Testis (tissue), 3 donors: ENCODE data around the gene ARID1B. TPM values are rescaled to one million over a fixed set of nuclear protein-coding genes. Genes with fewer than 3 reads are reported as not detected.
A peak's percentile ranks its signal among the peaks of the same experiment; 100 is the strongest.

Source experiments
- DNase-seq: peaks from one replicate; pipeline ENCODE4 v3.0.0-alpha.2; 2019
- H3K27ac ChIP-seq, 2 donors: fragments of 200-600 bp; sonication (generic); one replicate each; pipeline ENCODE4 v1.5.1; 2019
- H3K27me3 ChIP-seq: fragments of 200-600 bp; sonication (generic); one replicate; pipeline ENCODE4 v1.5.1; 2019
- H3K36me3 ChIP-seq: fragments of 200-600 bp; sonication (generic); one replicate; pipeline ENCODE4 v1.5.1; 2017; ENCODE audit warnings: low read depth; ENCODE audit errors: missing control alignments
- H3K4me1 ChIP-seq: fragments of 200-600 bp; sonication (generic); one replicate; pipeline ENCODE4 v1.5.1; 2019
- H3K4me3 ChIP-seq, 2 donors: fragments of 200-600 bp; sonication (generic); one replicate each; pipeline ENCODE4 v1.5.1; 2017 to 2019
- H3K9me3 ChIP-seq: fragments of 200-600 bp; sonication (generic); one replicate; pipeline ENCODE4 v1.5.1; 2017
- POLR2A ChIP-seq: fragments of 450-650 bp; IDR thresholded peaks from one replicate; pipeline ENCODE4 v1.6.1; 2017; ENCODE audit warnings: antibody characterized with exemption, mild to moderate bottlenecking, moderate library complexity
- WGBS, 2 donors: methylation state at CpG; one replicate each; pipeline ENCODE4 v1.1.5; 2018; 5-methylcytosine and 5-hydroxymethylcytosine counted together
- intact Hi-C: fragments of 100-400 bp; cut with DNase I; formaldehyde crosslinking; loops from one replicate; pipeline ENCODE4 v1.15.1; 2023; ENCODE audit warnings: low total_unique reads
- polyA plus RNA-seq: library from polyadenylated mRNA; stranded (reverse); fragments of 350-450 nt; fragmentation: Illumina TruSeq; extraction: RNeasy Lipid Tissue Mini Kit (QIAGEN cat#74804); gene quantifications from one replicate; pipeline ENCODE4 v1.2.3, GENCODE V29; 2014; ENCODE audit warnings: low read depth, low replicate concordance; ENCODE audit not compliant: insufficient read depth
- total RNA-seq, 2 donors: library from RNA; depleted of rRNA; stranded (reverse); fragments of >200 nt; gene quantifications; one replicate each; pipeline ENCODE4 v1.2.3, GENCODE V29; 2016
- TF ChIP-seq, protein P1 (sequence below), 3 experiments: fragments of 450-650 bp in 2 of 3; fragments of 200-600 bp in 1 of 3; sonication (generic) in 1 of 3; IDR thresholded peaks; one replicate each; pipeline ENCODE4 v1.5.1; 2016 to 2019; ENCODE audit warnings: antibody characterized with exemption in 3 of 3, mild to moderate bottlenecking in 2 of 3, moderate library complexity in 1 of 3

The ARID1B gene
- total and polyA plus RNA-seq, 3 donors from 2014 or later: 26.2 to 126 (median 103) TPM

DNA sequence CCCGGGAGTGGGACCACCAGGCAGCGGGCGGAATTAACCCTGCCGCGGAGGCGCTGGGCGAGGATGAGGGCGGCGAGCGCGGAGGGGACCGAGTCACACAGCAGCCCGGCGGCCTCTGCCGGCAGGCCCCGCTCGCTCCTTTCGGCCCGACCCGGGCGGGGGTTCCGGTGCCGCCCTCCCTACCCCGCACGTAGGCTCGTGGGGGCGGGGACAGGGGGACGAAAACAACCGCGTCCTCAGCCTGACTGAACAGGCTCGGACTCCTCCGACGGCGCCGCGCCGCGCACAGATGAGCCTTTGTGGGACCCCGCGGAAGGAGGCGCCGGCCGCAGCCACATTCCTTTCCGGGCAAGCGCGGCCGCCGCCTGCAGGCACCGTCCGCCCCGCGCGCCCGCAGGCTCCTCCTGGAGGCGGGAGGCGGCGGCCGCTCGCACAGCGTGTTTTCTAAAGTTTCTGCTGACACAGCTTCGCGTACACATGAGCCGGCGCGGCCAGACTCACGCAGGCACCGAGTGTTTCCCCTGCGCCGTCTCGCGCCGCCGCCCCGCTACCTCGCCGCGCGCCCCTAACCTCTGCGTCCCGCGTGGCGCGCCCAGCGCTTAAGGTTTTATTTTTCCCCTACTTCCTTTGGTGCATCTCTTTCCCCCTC lies 244.3 kb downstream of the ARID1B start:
- Histone ChIP-seq H3K4me3 (peak overlapping the region; percentile 77 to 87), H3K9me3 (no peaks in the 10 kb centered on the region), H3K4me1 (peaks cover 11% of the 10 kb centered on the region), H3K27me3 (no peaks in the 10 kb centered on the region), H3K36me3 (no peaks in the 10 kb centered on the region), H3K27ac (peak overlapping the region; percentile 98 to 99)
- WGBS, 2 donors: 0% methylated on average over 20 to 70 of the region's 84 CpGs
- DNase-seq: peak; percentile 91
- intact Hi-C loops: loop anchor here (10.0 kb wide), 1 partner anchor 247 kb away; the partner anchor contains the start of gene ARID1B
- TF ChIP-seq POLR2A: peak; percentile 73
- TF ChIP-seq, protein P1, sequence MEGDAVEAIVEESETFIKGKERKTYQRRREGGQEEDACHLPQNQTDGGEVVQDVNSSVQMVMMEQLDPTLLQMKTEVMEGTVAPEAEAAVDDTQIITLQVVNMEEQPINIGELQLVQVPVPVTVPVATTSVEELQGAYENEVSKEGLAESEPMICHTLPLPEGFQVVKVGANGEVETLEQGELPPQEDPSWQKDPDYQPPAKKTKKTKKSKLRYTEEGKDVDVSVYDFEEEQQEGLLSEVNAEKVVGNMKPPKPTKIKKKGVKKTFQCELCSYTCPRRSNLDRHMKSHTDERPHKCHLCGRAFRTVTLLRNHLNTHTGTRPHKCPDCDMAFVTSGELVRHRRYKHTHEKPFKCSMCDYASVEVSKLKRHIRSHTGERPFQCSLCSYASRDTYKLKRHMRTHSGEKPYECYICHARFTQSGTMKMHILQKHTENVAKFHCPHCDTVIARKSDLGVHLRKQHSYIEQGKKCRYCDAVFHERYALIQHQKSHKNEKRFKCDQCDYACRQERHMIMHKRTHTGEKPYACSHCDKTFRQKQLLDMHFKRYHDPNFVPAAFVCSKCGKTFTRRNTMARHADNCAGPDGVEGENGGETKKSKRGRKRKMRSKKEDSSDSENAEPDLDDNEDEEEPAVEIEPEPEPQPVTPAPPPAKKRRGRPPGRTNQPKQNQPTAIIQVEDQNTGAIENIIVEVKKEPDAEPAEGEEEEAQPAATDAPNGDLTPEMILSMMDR (IDR thresholded peaks at IDR 0.05): peak; percentile 2 to 39 (median 17)

DNA sequence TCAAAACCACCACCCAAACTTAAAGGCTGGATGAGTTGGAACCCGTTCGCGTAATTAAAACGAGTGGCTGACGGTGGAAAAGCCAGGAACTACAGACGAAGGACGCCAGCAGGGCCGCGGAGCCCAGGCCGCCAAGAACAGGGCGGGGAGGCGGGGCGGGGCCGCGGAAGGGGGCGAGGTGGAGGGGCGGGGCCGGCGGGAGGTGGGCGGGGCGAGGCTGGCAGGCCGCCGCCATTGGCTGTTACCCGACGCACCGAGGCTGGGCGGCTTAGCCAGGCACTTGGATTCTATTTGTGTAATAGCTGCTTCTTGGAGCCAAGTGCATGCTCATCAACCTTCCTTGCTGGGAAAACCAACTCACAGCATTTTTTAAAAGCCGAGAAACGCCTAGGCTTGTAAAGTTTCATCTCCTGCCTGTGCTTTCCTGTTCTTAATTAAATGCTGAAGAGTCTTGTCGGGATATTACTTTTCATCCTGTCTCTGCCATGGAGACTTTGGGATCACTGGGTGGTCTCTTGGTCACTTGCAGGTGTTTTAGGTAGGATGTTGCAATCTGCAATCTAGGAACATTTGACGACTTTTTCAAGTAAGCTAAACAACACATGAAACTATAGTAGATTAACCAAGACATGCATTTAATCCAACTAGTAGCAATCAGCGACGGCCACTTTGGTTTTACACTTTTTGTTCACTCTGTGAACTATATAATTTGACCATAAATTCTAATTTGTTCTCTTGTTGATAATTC lies 245.0 kb downstream of the ARID1B start:
- Histone ChIP-seq H3K27me3 (no peaks in the 10 kb centered on the region), H3K4me1 (peaks cover 11% of the 10 kb centered on the region), H3K9me3 (no peaks in the 10 kb centered on the region), H3K36me3 (no peaks in the 10 kb centered on the region), H3K4me3 (peak overlapping the region; percentile 77 to 87), H3K27ac (peak overlapping the region; percentile 98 to 99)
- TF ChIP-seq, protein P1 (IDR thresholded peaks at IDR 0.05): no peak
- TF ChIP-seq POLR2A: no peak
- 2 to 3% methylated on average over 17 to 28 of the region's 33 CpGs for WGBS, 2 donors
- peak; percentile 94 for DNase-seq
- intact Hi-C loops: loop anchor here (10.0 kb wide), 1 partner anchor 247 kb away; the partner anchor contains the start of gene ARID1B

- H3K4me3 ChIP-seq: no peak overlapping the region
- H3K36me3 ChIP-seq: no peaks in the 10 kb centered on the region
- DNase-seq: peak; percentile 33
- H3K27me3 ChIP-seq: no peaks in the 10 kb centered on the region
- H3K9me3 ChIP-seq: no peaks in the 10 kb centered on the region
- H3K4me1 ChIP-seq: peaks cover 11% of the 10 kb centered on the region
- WGBS, 2 donors: 20 to 30% methylated on average over 2 of the region's 2 CpGs
- intact Hi-C loops: loop anchor here (10.0 kb wide), 1 partner anchor 249 kb away; the partner anchor contains the start of gene ARID1B
- no peak overlapping the region for H3K27ac ChIP-seq
- TF ChIP-seq, protein P1 (IDR thresholded peaks at IDR 0.05): no peak
- no peak for TF ChIP-seq POLR2A
These were observed 246.8 kb downstream of the ARID1B start for GRCh38 chr6:157023958-157024357.

DNA sequence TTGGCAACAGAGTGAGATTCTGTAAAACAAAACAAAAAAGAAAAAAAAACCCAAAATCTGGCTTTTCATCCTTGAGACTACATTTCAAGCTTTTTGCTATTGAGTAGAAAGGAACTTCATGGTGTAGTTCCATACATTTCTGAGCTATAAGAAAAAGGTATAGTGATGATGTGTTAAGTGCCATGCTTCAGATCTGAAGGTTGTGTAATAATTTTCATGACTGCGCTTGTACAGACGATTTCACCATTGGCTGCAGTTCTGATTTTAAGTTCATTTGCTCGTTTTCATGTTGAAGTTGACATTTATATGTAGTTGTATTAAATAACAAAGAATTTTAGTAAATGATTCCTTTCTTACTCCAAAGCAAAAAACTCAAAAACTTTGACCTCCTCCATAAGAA lies 247.6 kb downstream of the ARID1B start:
- H3K27ac ChIP-seq: no peak overlapping the region

More for the DNA sequence above, 247.6 kb downstream of the ARID1B start:
- no peak for DNase-seq
- H3K27me3 ChIP-seq: no peaks in the 10 kb centered on the region
- H3K4me1 ChIP-seq: peaks cover 11% of the 10 kb centered on the region
- TF ChIP-seq POLR2A: no peak
- TF ChIP-seq, protein P1 (IDR thresholded peaks at IDR 0.05): no peak
- H3K36me3 ChIP-seq: no peaks in the 10 kb centered on the region
- no peak overlapping the region for H3K4me3 ChIP-seq
- WGBS, 2 donors: 86 to 87% methylated on average over 3 of the region's 3 CpGs
- intact Hi-C loops: loop anchor here (10.0 kb wide), 1 partner anchor 250 kb away; the partner anchor contains the start of gene ARID1B
- H3K9me3 ChIP-seq: no peaks in the 10 kb centered on the region
